GM21825 (cell line): ENCODE data around the gene LTBP2.
"Not testable (repeated sequence)": the region's sequence is repeated elsewhere in the genome, so short reads cannot be mapped to it uniquely, and the experiment has no call there.

Experiments used
- ATAC-seq: cut with Tn5 transposase; IDR thresholded peaks from one replicate; pipeline ENCODE4 v1.9.1; 2021; ENCODE audit warnings: mild to moderate bottlenecking, moderate library complexity; ENCODE audit not compliant: unreplicated experiment

Gene LTBP2

GRCh38 chr14:74555476-74556050, 56.5 kb downstream of the LTBP2 start:
- ATAC-seq, result no peak

GRCh38 chr14:74554742-74555362, 57.2 kb downstream of the LTBP2 start:
- no peak for ATAC-seq

GRCh38 chr14:74552623-74553022, 59.4 kb downstream of the LTBP2 start:
- ATAC-seq, result no peak

GRCh38 chr14:74551431-74552371, 60.3 kb downstream of the LTBP2 start:
- no peak for ATAC-seq

- no peak for ATAC-seq
Observed at GRCh38 chr14:74551001-74551400, 61.0 kb downstream of the LTBP2 start.

- no peak for ATAC-seq
Observed at GRCh38 chr14:74550071-74550470, 62.0 kb downstream of the LTBP2 start.

- no peak for ATAC-seq
Observed at GRCh38 chr14:74549588-74549987, 62.4 kb downstream of the LTBP2 start.

GRCh38 chr14:74548881-74549280, 63.2 kb downstream of the LTBP2 start:
- ATAC-seq, result no peak

GRCh38 chr14:74547331-74547927, 64.6 kb downstream of the LTBP2 start:
- no peak for ATAC-seq

- ATAC-seq, result no peak
Observed at GRCh38 chr14:74546416-74546815, 65.6 kb downstream of the LTBP2 start.

GRCh38 chr14:74545386-74545785, 66.7 kb downstream of the LTBP2 start:
- ATAC-seq, result no peak

- no peak for ATAC-seq
Observed at GRCh38 chr14:74543771-74544438, 68.1 kb downstream of the LTBP2 start.

GRCh38 chr14:74542056-74542685, 69.9 kb downstream of the LTBP2 start:
- no peak for ATAC-seq

- no peak for ATAC-seq
Observed at GRCh38 chr14:74541225-74541624, 70.8 kb downstream of the LTBP2 start.

GRCh38 chr14:74539503-74539902, 72.5 kb downstream of the LTBP2 start:
- ATAC-seq, result no peak

GRCh38 chr14:74538411-74539391, 73.3 kb downstream of the LTBP2 start:
- no peak for ATAC-seq

GRCh38 chr14:74536336-74536735, 75.7 kb downstream of the LTBP2 start:
- not testable (repeated sequence) for ATAC-seq

- ATAC-seq, result no peak
Observed at GRCh38 chr14:74535756-74536325, 76.2 kb downstream of the LTBP2 start.

- ATAC-seq, result no peak
Observed at GRCh38 chr14:74533576-74533975, 78.5 kb downstream of the LTBP2 start.
